ENCODE measurements around the gene LEMD2. TPM values are rescaled to one million over a fixed set of nuclear protein-coding genes. Genes with fewer than 3 reads are reported as not detected.

The LEMD2 gene
- total and polyA plus RNA-seq, 7 donors, result 21.3 to 63.3 (median 37.3) TPM

DNA sequence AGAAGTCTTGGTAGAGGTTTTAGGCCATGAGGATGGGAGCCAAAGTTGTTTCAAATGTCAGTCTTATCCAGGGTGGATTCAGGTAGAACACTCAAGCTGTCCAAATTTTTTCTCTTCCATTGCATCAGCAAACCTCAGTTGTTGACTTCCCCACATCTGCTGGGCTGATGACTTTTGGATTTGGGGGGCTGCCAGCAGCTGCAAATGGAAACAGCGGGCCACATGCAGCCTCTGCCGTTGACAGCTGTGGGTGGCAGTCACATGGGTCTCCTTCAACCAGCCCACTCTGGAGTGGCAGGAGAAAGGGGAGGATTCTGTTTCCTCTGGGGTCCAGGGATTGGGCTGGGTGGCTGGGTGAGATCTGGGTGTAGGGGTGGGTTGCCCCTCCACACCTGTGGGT is 20.7 kb upstream of the LEMD2 start:
- TF ChIP-seq, protein P1, sequence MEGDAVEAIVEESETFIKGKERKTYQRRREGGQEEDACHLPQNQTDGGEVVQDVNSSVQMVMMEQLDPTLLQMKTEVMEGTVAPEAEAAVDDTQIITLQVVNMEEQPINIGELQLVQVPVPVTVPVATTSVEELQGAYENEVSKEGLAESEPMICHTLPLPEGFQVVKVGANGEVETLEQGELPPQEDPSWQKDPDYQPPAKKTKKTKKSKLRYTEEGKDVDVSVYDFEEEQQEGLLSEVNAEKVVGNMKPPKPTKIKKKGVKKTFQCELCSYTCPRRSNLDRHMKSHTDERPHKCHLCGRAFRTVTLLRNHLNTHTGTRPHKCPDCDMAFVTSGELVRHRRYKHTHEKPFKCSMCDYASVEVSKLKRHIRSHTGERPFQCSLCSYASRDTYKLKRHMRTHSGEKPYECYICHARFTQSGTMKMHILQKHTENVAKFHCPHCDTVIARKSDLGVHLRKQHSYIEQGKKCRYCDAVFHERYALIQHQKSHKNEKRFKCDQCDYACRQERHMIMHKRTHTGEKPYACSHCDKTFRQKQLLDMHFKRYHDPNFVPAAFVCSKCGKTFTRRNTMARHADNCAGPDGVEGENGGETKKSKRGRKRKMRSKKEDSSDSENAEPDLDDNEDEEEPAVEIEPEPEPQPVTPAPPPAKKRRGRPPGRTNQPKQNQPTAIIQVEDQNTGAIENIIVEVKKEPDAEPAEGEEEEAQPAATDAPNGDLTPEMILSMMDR (IDR thresholded peaks at IDR 0.05), result no peak
- ATAC-seq, result no peak
- Histone ChIP-seq H3K27ac (no peak overlapping the region), H3K36me3 (ENCODE audit: insufficient read depth in 1 of 2, low read depth in 1 of 2) (no peaks in the 10 kb centered on the region), H3K9me3 (no peaks in the 10 kb centered on the region), H3K27me3 (ENCODE audit: insufficient read depth in 3 of 3, low read length in 2 of 3) (peaks cover 0 to 69% (median 20%) of the 10 kb centered on the region in 3 donors), H3K4me1 (no peaks in the 10 kb centered on the region), H3K4me3 (no peak overlapping the region)
- intact Hi-C loops (cut with DNase I), result no loop called here
- peak in 1 of 2 donors; percentile 10 for DNase-seq
- WGBS, 3 donors, result 1 to 7% (median 3%) methylated on average over 2 of the region's 2 CpGs

DNA sequence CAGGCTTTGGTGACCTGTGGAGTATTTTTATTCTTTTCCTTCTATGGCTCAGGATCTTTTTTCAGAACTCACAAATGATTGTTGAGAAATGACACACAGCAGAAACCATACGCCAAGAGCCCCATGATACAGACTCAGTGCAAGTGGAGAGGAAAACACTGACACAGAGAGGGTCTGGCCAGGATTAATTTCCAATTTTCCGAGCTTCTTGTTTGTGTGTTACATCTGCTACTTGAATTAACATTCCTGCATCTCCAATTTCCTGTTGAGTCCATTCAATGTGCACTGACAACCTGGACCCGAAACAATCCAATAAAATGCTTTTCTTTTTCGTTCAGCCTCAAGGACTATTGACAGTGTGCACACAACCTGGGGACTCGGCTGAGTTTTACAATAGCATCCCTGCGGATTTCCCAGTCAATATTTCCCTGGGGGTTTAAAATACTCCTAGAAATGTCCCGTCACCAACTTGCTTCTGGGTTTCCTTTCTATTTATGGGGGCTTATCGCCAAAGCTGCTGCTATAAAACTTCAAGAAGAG is 19.8 kb upstream of the LEMD2 start:
- TF ChIP-seq, protein P1 (IDR thresholded peaks at IDR 0.05), result no peak
- Histone ChIP-seq H3K4me1 (no peaks in the 10 kb centered on the region), H3K36me3 (ENCODE audit: insufficient read depth in 1 of 2, low read depth in 1 of 2) (no peaks in the 10 kb centered on the region), H3K9me3 (no peaks in the 10 kb centered on the region), H3K4me3 (no peak overlapping the region), H3K27me3 (ENCODE audit: insufficient read depth in 3 of 3, low read length in 2 of 3) (peaks cover 0 to 67% (median 18%) of the 10 kb centered on the region in 3 donors), H3K27ac (no peak overlapping the region)
- intact Hi-C loops (cut with DNase I), result no loop called here
- WGBS, 3 donors, result 11 to 18% (median 15%) methylated on average over 8 of the region's 8 CpGs
- DNase-seq (no peak), ATAC-seq (no peak)

DNA sequence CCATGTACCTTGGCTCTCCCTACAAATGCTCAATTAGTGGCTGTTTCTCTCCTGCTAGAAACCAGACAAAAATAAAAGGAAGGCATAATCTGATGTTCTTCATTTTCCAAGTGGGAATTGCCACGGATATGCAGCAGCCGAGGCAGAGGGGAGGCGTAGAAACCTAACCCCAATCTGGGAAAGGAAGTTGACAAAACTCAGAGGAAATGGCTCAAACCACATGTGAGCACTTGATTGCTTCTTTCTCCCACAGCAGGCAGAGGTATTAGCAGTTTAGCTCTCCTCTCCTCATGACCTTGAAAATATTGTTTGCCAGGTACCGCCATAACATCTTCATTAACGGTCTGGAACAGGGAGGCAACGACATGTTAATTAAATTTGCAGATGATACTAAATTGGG is 18.7 kb upstream of the LEMD2 start:
- 34 to 52% (median 48%) methylated on average over 6 of the region's 6 CpGs for WGBS, 3 donors
- TF ChIP-seq, protein P1 (IDR thresholded peaks at IDR 0.05), result no peak
- no peaks in the 10 kb centered on the region for H3K4me1 ChIP-seq
- no peak for ATAC-seq
- no peaks in the 10 kb centered on the region for H3K9me3 ChIP-seq
- H3K27me3 ChIP-seq (ENCODE audit: insufficient read depth in 3 of 3, low read length in 2 of 3), result peaks cover 0 to 59% (median 17%) of the 10 kb centered on the region in 3 donors
- DNase-seq, result no peak
- no peak overlapping the region for H3K27ac ChIP-seq
- no peaks in the 10 kb centered on the region for H3K36me3 ChIP-seq (ENCODE audit: insufficient read depth in 1 of 2, low read depth in 1 of 2)
- no peak overlapping the region for H3K4me3 ChIP-seq
- intact Hi-C loops (cut with DNase I), result no loop called here

DNA sequence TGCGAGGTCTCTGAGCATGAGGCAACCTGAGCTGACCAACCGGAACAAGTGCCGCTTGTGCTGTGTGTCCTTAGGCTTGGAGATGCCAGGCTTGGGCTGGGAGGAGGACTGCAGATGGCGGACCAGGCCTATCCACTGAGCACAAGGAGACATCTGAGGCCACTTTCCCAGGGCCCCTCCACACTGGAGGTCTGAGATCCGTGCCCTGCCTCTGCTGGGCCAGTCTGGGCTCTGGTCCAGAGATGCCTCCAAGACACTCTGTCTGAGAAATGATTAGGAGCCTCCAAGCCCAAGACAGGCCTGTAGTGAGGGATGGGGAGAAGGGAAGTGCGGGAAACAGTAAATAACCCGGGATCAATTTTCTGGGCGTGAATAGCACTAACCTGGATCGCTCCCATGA is 17.9 kb upstream of the LEMD2 start:
- Histone ChIP-seq H3K9me3 (no peaks in the 10 kb centered on the region), H3K4me3 (no peak overlapping the region), H3K27ac (no peak overlapping the region), H3K36me3 (ENCODE audit: insufficient read depth in 1 of 2, low read depth in 1 of 2) (no peaks in the 10 kb centered on the region), H3K27me3 (ENCODE audit: insufficient read depth in 3 of 3, low read length in 2 of 3) (peaks cover 0 to 51% (median 15%) of the 10 kb centered on the region in 3 donors), H3K4me1 (no peaks in the 10 kb centered on the region)
- WGBS, 3 donors, result 77 to 80% (median 80%) methylated on average over 9 of the region's 9 CpGs
- intact Hi-C loops (cut with DNase I), result no loop called here
- ATAC-seq (no peak), DNase-seq (no peak)
- TF ChIP-seq, protein P1 (IDR thresholded peaks at IDR 0.05), result no peak

DNA sequence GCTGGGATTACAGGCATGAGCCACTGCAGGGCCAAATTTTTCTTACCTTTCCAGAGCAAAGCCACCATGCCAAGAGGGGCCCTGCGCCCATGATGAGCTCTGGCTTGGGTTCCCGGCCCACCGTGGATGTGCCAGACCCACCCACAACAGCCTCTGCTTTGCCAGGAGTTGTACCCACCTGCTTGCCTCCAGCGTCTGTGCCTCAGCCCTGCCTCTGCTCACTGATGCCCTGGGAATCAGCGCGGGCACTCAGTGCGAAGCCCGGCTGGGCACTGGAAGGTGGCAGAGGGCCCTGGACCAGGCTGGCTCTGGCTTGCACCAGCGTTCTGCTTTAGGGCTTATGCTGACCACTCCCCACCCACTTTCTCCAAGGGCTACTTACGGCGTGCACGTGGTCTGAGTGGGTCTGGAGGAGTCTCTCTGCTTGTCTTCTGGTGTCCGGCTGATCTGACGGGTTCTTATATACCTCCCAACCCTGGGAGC is 14.7 kb upstream of the LEMD2 start, which contains the start of gene MLN:
TSS of gene MLN (minus strand) at position 433 of the 483 bp plus-strand sequence. CDS start 2,840 bp downstream, outside the sequence.
- intact Hi-C loops (cut with DNase I), result no loop called here
- Histone ChIP-seq H3K4me1 (no peaks in the 10 kb centered on the region), H3K27me3 (ENCODE audit: insufficient read depth in 3 of 3, low read length in 2 of 3) (peaks cover 0 to 29% (median 9%) of the 10 kb centered on the region in 3 donors), H3K36me3 (ENCODE audit: insufficient read depth in 1 of 2, low read depth in 1 of 2) (no peaks in the 10 kb centered on the region), H3K27ac (no peak within 1 kb of the TSS), H3K9me3 (no peaks in the 10 kb centered on the region), H3K4me3 (no peak within 1 kb of the TSS)
- DNase-seq (no peak), ATAC-seq (no peak)
- TF ChIP-seq, protein P1 (IDR thresholded peaks at IDR 0.05), result no peak
- WGBS, 3 donors, result 76 to 79% (median 77%) methylated on average over 14 of the region's 14 CpGs

Measured in psoas muscle (tissue), 8 donors.